PC-9 (cell line): ENCODE data around the gene UBE2C. TPM values are rescaled to one million over a fixed set of nuclear protein-coding genes. Genes with fewer than 3 reads are reported as not detected.

Source experiments
- BruUV-seq: library from RNA; stranded (reverse); fragments of 400-500 nt; replicated peaks from 2 replicates; lab custom pipeline; 2021; lab: Mats Ljungman, UMichigan
- CTCF ChIA-PET: fragments of 300-600 bp; sonication (Branson Sonifier 250); formaldehyde crosslinking; loops from one replicate; lab custom pipeline; 2022; ENCODE audit warnings: antibody characterized with exemption; lab: Charles Lee
- POLR2A ChIA-PET: fragments of 300-600 bp; sonication (Branson Sonifier 250); formaldehyde crosslinking; loops from one replicate; lab custom pipeline; 2022; ENCODE audit warnings: antibody characterized with exemption; ENCODE audit not compliant: unreplicated experiment; lab: Charles Lee
- DNase-seq, 2 experiments: peaks; one replicate each; pipeline versions ENCODE4 v3.0.0 to v3.0.0-alpha.2; 2015 to 2022; ENCODE audit warnings: mixed read lengths in 1 of 2
- H2AFZ ChIP-seq: fragments of 200-600 bp; sonication (generic); 2 replicates; pipeline ENCODE4 v1.8.1; 2017; ENCODE audit warnings: antibody characterized with exemption
- H3F3A ChIP-seq: fragments of 200-600 bp; sonication (generic); 2 replicates; pipeline ENCODE4 v1.8.1; 2017; ENCODE audit warnings: antibody characterized with exemption, mild to moderate bottlenecking, low read depth; ENCODE audit not compliant: insufficient read depth
- H3K27ac ChIP-seq: fragments of 200-600 bp; sonication (generic); 2 replicates; pipeline ENCODE4 v1.6.1; 2016; ENCODE audit warnings: mixed run types
- H3K27me3 ChIP-seq: fragments of 200-600 bp; sonication (generic); 2 replicates; pipeline ENCODE4 v1.6.1; 2016; ENCODE audit warnings: low read depth, mixed run types; ENCODE audit not compliant: insufficient read depth
- H3K36me3 ChIP-seq: fragments of 200-600 bp; sonication (generic); 2 replicates; pipeline ENCODE4 v1.6.1; 2016; ENCODE audit warnings: low read depth, mixed run types
- H3K4me1 ChIP-seq: fragments of 200-600 bp; sonication (generic); replicated peaks from 2 replicates; pipeline ENCODE4 v1.6.1; 2016; ENCODE audit warnings: mixed run types; ENCODE audit not compliant: insufficient read depth
- H3K4me2 ChIP-seq: fragments of 200-600 bp; sonication (generic); 2 replicates; pipeline ENCODE4 v1.6.1; 2017; ENCODE audit warnings: mixed run types
- H3K4me3 ChIP-seq: fragments of 200-600 bp; sonication (generic); 2 replicates; pipeline ENCODE4 v1.6.1; 2016; ENCODE audit warnings: mixed run types
- H3K79me2 ChIP-seq: fragments of 200-600 bp; sonication (generic); 2 replicates; pipeline ENCODE4 v1.6.1; 2017; ENCODE audit warnings: low read depth, mixed run types
- H3K9me2 ChIP-seq: fragments of 200-600 bp; sonication (generic); 2 replicates; pipeline ENCODE4 v1.8.1; 2017; ENCODE audit warnings: mild to moderate bottlenecking; ENCODE audit not compliant: insufficient read depth
- H3K9me3 ChIP-seq: fragments of 200-600 bp; sonication (generic); 2 replicates; pipeline ENCODE4 v1.8.1; 2016; ENCODE audit warnings: low read depth; ENCODE audit not compliant: insufficient read depth
- H4K20me1 ChIP-seq: fragments of 200-600 bp; sonication (generic); 2 replicates; pipeline ENCODE4 v1.8.1; 2017; ENCODE audit not compliant: insufficient read depth
- EZH2 ChIP-seq: fragments of 200-600 bp; sonication (generic); IDR thresholded peaks from 2 replicates; pipeline ENCODE4 v1.8.0; 2017; ENCODE audit warnings: antibody characterized with exemption, low read depth
- intact Hi-C: fragments of 100-400 bp; cut with micrococcal nuclease; formaldehyde crosslinking; loops from one replicate; pipeline ENCODE4 v1.10.0; 2022; ENCODE audit not compliant: unreplicated experiment
- total RNA-seq: library from RNA; stranded (reverse); gene quantifications from 2 replicates; pipeline ENCODE4 v1.2.3, GENCODE V29; 2021
- TF ChIP-seq, protein P1 (sequence below): fragments of 200-600 bp; sonication (generic); conservative IDR thresholded peaks from 2 replicates; pipeline ENCODE4 v1.6.1; 2017; ENCODE audit warnings: mixed run types, antibody characterized with exemption, mild to moderate bottlenecking, moderate library complexity

Gene UBE2C
- total RNA-seq, 1 experiment from 2014 or later = 207 TPM

GRCh38 chr20:45781391-45781931 lies 31.0 kb upstream of the UBE2C start:
- CTCF ChIA-PET = interaction anchor here (2.3 kb wide), 1 partner anchor 10 kb away, joined by 8 read pairs; no protein-coding TSS in a partner anchor
- intact Hi-C loops = no loop called here
- H3K4me2 ChIP-seq = peak overlapping the region; percentile 68
- BruUV-seq = no TSS peak
- H3K9me2 ChIP-seq = no peaks in the 10 kb centered on the region; the same call in 1 of the 2 replicates
- no peaks in the 10 kb centered on the region for H4K20me1 ChIP-seq
- no peaks in the 10 kb centered on the region for H3K9me3 ChIP-seq
- TF ChIP-seq, protein P1, sequence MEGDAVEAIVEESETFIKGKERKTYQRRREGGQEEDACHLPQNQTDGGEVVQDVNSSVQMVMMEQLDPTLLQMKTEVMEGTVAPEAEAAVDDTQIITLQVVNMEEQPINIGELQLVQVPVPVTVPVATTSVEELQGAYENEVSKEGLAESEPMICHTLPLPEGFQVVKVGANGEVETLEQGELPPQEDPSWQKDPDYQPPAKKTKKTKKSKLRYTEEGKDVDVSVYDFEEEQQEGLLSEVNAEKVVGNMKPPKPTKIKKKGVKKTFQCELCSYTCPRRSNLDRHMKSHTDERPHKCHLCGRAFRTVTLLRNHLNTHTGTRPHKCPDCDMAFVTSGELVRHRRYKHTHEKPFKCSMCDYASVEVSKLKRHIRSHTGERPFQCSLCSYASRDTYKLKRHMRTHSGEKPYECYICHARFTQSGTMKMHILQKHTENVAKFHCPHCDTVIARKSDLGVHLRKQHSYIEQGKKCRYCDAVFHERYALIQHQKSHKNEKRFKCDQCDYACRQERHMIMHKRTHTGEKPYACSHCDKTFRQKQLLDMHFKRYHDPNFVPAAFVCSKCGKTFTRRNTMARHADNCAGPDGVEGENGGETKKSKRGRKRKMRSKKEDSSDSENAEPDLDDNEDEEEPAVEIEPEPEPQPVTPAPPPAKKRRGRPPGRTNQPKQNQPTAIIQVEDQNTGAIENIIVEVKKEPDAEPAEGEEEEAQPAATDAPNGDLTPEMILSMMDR = no peak
- TF ChIP-seq EZH2 = no peak
- peaks cover 89% of the 10 kb centered on the region for H3K4me1 ChIP-seq
- H3F3A ChIP-seq = peaks cover 76% of the 10 kb centered on the region
- H2AFZ ChIP-seq = no peak overlapping the region
- peak overlapping the region; percentile 12; the same call in 1 of the 2 replicates for H3K4me3 ChIP-seq
- peak overlapping the region; percentile 99 for H3K27ac ChIP-seq
- H3K36me3 ChIP-seq = no peaks in the 10 kb centered on the region
- no peaks in the 10 kb centered on the region for H3K79me2 ChIP-seq
- POLR2A ChIA-PET = no interaction called here
- no peaks in the 10 kb centered on the region for H3K27me3 ChIP-seq
- peak in 1 of 2 experiments; percentile 90 for DNase-seq

GRCh38 chr20:45782890-45783289 lies 29.6 kb upstream of the UBE2C start:
- Histone ChIP-seq H3K4me1 (peaks cover 83% of the 10 kb centered on the region), H3K36me3 (no peaks in the 10 kb centered on the region), H3K27ac (peak overlapping the region; percentile 99), H3K9me2 (no peaks in the 10 kb centered on the region; the same call in 1 of the 2 replicates), H2AFZ (no peak overlapping the region), H3F3A (peaks cover 81% of the 10 kb centered on the region), H4K20me1 (no peaks in the 10 kb centered on the region), H3K27me3 (no peaks in the 10 kb centered on the region), H3K4me2 (peak overlapping the region; percentile 68), H3K4me3 (peak overlapping the region; percentile 27; the same call in 1 of the 2 replicates), H3K9me3 (no peaks in the 10 kb centered on the region), H3K79me2 (no peaks in the 10 kb centered on the region)
- no peak for TF ChIP-seq EZH2
- TF ChIP-seq, protein P1 = no peak
- no TSS peak for BruUV-seq
- intact Hi-C loops = no loop called here
- POLR2A ChIA-PET = interaction anchor here (0.6 kb wide), 2 partner anchors 264 to 434 kb away, joined by 3 to 8 read pairs; no protein-coding TSS in a partner anchor
- DNase-seq = peak; percentile 47 to 86
- CTCF ChIA-PET = interaction anchor here (0.9 kb wide), 1 partner anchor 17 kb away, joined by 5 read pairs; no protein-coding TSS in a partner anchor

- DNase-seq = peak; percentile 73 to 84
- peak overlapping the region; percentile 11; the same call in 1 of the 2 replicates for H2AFZ ChIP-seq
- no peaks in the 10 kb centered on the region for H3K36me3 ChIP-seq
- no TSS peak for BruUV-seq
- no peaks in the 10 kb centered on the region for H3K27me3 ChIP-seq
- peak overlapping the region; percentile 27; the same call in 1 of the 2 replicates for H3K4me3 ChIP-seq
- TF ChIP-seq, protein P1 = no peak
- no peak for TF ChIP-seq EZH2
- H3K27ac ChIP-seq = peak overlapping the region; percentile 99
- no peaks in the 10 kb centered on the region for H3K79me2 ChIP-seq
- POLR2A ChIA-PET = interaction anchor here (0.6 kb wide), 4 partner anchors 189 to 894 kb away, joined by 3 to 9 read pairs (median 6); no protein-coding TSS in a partner anchor
- peaks cover 83% of the 10 kb centered on the region for H3K4me1 ChIP-seq
- H4K20me1 ChIP-seq = no peaks in the 10 kb centered on the region
- no peaks in the 10 kb centered on the region for H3K9me2 ChIP-seq
- CTCF ChIA-PET = interaction anchor here (0.5 to 1.2 kb wide), 4 partner anchors 12 to 566 kb away, joined by 3 to 10 read pairs (median 4); no protein-coding TSS in a partner anchor
- no peaks in the 10 kb centered on the region for H3K9me3 ChIP-seq
- peaks cover 81% of the 10 kb centered on the region for H3F3A ChIP-seq
- peak overlapping the region; percentile 68 for H3K4me2 ChIP-seq
- intact Hi-C loops = no loop called here
Measured at GRCh38 chr20:45783656-45784294, 28.7 kb upstream of the UBE2C start.
